ENCODE results near the gene UBR3.
A peak's percentile ranks its signal among the peaks of the same experiment; 100 is the strongest.
"Not testable (repeated sequence)": the region's sequence is repeated elsewhere in the genome, so short reads cannot be mapped to it uniquely, and the experiment has no call there.

The UBR3 gene

GRCh38 chr2:169945515-169945914, 118.3 kb downstream of the UBR3 start:
- DNase-seq (ENCODE audit: low read depth) = no peak

- DNase-seq (ENCODE audit: low read depth) = no peak
Observed at GRCh38 chr2:169946092-169946491, 118.8 kb downstream of the UBR3 start.

- no peak for DNase-seq (ENCODE audit: low read depth)
Observed at GRCh38 chr2:169946546-169946945, 119.3 kb downstream of the UBR3 start.

DNA sequence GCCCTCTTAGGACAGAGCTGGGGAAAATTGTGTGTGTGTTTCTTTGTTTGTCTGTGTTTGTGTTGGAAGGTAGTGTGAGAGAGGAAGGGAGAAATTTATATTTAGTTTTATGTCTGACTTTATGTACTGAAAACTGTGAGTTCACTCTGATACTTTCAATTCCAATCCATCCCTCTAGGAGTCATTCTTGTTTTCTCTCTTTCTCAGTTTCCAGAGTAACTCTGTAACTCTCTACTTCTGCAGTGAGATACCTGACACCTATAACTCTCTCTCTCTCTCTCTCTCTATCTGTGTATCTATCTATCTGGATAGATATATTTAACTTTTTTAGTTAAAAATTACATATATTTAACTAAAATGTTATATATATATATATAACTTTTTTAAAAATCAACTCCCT, 128.7 kb downstream of the UBR3 start:
- no peak for DNase-seq (ENCODE audit: low read depth)

GRCh38 chr2:169957219-169957618, 130.0 kb downstream of the UBR3 start:
- not testable (repeated sequence) for DNase-seq (ENCODE audit: low read depth)

DNA sequence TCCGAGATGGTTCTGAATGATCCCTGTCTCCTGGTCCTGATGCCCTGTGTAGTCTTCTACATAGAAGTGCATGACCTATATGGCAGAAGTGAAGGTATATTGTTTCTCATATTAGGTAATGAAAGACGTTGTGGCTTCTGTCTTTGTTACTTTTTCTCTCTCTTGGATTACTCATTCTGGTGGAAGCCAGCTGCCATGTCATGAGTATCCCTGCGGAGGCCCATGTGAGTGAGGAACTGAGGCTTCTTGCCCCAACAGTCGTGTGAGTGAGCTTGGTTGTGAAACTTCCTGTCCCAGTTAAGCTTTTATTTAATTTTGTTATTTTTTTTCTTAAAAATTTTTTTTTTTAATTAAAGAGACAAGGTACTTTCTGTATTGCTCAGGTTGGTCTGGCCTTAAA, 134.7 kb downstream of the UBR3 start:
- peak; percentile 79 for DNase-seq (ENCODE audit: low read depth)

DNA sequence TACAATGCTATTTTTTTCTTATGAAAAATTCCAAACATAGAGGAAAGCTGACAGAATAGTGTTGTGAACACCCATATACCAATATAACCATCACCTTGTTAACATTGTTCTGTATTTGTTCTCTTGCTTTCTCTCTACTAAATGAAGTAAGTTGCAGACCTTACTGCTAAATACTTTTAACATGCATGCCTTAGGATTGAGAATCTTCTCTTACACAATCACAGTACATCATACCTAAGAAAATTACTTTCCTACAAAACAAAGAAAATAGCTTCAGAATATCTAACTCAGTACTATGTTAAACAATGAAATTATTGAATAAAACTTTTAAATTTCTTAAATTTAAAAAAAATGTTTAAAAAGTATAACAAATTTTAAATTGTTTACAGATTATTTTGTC, 136.5 kb downstream of the UBR3 start:
- DNase-seq (ENCODE audit: low read depth) = no peak

DNA sequence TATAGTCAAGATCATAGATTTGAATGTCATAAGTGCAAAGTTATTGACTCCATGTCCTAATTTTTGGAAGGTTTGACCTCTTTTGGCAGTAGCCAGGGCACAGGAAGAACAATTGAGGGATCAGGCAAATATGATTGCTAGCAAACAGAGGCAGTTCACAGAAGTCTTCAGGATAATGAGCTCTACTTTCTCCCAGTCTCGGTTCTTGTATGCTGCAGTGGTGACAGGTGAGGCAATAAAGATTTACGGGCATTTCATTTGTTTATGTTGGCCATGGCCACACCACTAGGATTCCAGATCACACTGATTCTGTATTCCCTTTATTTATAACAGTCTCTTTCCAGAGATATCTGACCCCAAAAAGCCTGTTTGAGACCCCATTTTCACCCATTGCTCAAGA, 137.5 kb downstream of the UBR3 start:
- DNase-seq (ENCODE audit: low read depth) = no peak

- DNase-seq (ENCODE audit: low read depth) = peak; percentile 50
Observed at GRCh38 chr2:169965495-169965894, 138.2 kb downstream of the UBR3 start.

- DNase-seq (ENCODE audit: low read depth) = no peak
Observed at GRCh38 chr2:169966454-169966853, 139.2 kb downstream of the UBR3 start.

- DNase-seq (ENCODE audit: low read depth) = no peak
Observed at GRCh38 chr2:169968743-169969142, 141.5 kb downstream of the UBR3 start.

- DNase-seq (ENCODE audit: low read depth) = no peak
Observed at GRCh38 chr2:169975221-169975620, 148.0 kb downstream of the UBR3 start.

DNA sequence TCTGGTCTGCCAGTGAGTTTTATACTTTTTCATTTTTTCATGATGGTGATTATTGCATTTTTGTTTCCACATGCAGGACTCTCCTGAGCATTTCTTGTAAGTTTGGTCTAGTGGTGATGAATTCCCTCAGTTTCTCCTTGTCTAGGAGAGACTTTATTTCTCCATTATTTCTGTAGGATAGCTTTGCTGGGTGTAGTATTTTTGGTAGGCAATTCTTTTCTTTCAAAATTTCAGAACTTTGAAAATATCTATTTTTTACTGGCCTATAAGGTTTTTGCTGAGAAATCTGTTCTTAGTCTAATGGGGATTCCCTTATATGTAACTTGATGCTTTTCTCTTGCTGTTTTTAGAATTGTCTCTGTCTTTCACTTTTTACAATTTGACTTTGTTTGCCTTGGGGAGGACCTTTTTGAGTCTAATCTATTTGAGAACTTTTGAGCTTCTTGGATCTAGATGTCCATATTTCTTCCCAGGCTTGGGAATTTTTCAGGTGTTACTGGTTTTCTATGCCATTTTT, 149.1 kb downstream of the UBR3 start:
- DNase-seq (ENCODE audit: low read depth) = no peak

DNA sequence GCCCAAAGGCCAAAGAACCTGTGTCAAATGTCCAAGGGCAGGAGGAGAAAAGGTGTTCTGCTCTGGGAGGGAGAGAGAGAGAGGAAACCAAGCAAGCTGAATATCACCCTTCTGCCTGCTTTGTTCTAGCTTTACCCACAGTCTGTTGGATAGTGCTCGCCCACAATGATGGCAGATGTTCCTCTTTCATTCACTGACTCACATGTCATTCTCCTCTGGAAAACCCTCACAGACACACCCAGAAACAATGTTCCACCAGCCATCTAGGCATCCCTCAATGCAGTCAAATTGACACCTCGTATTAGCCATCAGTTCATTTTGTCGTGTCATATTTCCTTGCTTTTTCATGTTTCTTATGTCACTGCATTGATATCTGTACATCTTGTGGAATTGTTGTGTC, 150.3 kb downstream of the UBR3 start:
- no peak for DNase-seq (ENCODE audit: low read depth)

- no peak for DNase-seq (ENCODE audit: low read depth)
Observed at GRCh38 chr2:169978402-169979017, 151.3 kb downstream of the UBR3 start.

- no peak for DNase-seq (ENCODE audit: low read depth)
Observed at GRCh38 chr2:169979025-169979424, 151.8 kb downstream of the UBR3 start.

GRCh38 chr2:169980001-169980400, 152.7 kb downstream of the UBR3 start:
- no peak for DNase-seq (ENCODE audit: low read depth)

DNA sequence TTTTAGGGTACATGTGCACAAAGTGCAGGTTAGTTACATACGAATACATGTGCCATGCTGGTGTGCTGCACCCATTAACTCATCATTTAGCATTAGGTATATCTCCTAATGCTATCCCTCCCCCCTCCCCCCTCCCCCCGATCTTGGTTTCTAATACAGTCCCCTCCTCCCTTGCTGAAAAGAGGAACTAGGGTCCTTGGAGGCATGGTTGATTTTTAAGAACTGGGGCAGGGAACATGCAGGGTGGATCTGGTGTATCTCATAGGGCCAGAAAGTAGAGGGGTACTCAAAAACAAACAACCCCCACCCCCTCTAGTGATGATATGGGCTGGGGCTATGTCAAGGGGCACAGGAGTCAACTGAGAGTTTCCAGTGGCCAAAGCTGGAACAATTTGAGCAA, 153.4 kb downstream of the UBR3 start:
- no peak for DNase-seq (ENCODE audit: low read depth)

DNA sequence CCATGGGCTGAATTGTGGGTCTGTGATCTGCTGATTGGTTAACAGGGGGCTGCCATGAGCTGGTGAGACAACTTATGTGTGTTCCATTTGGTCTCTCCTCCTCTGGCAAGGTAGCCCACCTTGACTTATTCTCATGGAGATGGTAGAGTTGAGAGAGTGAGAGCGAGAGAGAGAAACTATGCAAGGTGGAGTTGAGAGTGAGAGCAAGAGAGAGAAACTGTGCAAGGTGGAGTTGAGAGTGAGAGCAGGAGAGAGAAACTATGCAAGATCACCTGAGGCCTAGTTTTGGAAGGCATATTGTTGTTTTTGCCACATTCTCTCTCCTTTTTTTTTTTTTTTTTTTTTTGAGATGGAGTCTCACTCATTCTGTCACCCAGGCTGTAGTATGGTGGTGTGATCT, 155.7 kb downstream of the UBR3 start:
- no peak for DNase-seq (ENCODE audit: low read depth)

DNA sequence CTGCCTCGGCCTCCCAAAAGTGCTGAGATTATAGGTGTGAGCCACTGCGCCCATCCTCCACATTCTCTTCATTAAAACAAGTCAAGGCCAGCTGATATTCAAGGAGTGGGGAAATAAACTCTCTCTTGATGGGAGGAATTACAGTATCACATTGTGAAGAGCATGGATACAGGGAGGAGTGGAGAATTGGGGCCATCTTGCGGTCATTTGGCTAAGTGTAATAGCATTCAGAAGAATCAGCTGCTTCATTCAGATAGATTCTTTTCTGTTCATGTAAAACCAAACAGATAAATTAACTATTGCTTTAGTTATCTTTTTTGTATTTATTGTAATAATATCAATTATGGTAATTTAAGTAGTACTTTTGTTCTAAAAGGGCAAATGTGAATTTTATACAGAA, 156.3 kb downstream of the UBR3 start:
- DNase-seq (ENCODE audit: low read depth) = no peak

- no peak for DNase-seq (ENCODE audit: low read depth)
Observed at GRCh38 chr2:169984145-169984544, 156.9 kb downstream of the UBR3 start.

DNA sequence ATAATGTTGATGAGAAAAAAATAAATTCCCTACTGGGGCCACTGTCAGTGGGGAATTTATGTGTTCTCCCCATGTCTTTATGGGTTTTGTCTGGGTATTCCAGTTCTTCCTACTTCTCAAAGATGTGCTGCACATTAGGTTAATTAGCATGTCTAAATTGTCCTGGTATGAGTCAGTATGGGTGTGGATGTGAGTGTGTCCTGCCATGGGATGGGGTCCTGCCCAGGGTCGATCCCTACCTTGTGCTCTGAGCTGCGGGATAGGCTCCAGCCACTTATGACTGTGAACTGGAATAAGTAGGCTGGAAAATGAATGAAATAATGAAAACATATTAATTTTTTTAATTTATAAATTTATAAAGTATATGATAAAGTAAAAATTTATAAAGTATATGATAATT, 167.5 kb downstream of the UBR3 start:
- DNase-seq (ENCODE audit: low read depth) = no peak

- no peak for DNase-seq (ENCODE audit: low read depth)
Observed at GRCh38 chr2:169997140-169997887, 170.1 kb downstream of the UBR3 start.

GRCh38 chr2:169999054-169999453, 171.8 kb downstream of the UBR3 start:
- no peak for DNase-seq (ENCODE audit: low read depth)

Data from ELR (cell line).